ENCODE data around the gene TOP2A.
"Not testable (repeated sequence)": the region's sequence is repeated elsewhere in the genome, so short reads cannot be mapped to it uniquely, and the experiment has no call there.

Gene TOP2A

DNA sequence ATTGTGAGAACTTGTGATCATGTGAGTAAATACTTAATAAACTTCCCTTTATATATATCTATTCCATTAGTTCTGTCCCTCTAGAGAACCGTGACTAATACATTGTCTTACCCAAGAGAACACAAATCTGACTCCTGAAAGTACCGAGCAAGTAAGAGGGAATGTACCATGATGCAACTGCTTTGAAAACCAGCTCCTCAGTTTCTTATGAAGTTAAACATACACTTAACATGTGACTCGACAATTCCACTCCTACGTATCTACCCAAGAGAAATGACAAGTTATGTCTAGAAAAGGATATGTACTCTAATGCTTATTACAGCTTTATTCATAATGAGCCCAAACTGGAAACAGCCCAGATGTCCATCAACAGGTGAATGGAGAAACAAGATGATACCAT lies 44.4 kb downstream of the TOP2A start:
- Histone ChIP-seq H3K9me3 (ENCODE audit: control insufficient read depth, low read length) (no peaks in the 10 kb centered on the region), H3K27ac (no peak overlapping the region), H3K9ac (no peak overlapping the region), H3K27me3 (ENCODE audit: control insufficient read depth, insufficient read depth, low read length) (no peaks in the 10 kb centered on the region), H3K4me2 (ENCODE audit: low read length) (no peak overlapping the region), H3K79me2 (no peaks in the 10 kb centered on the region), H2AFZ (no peak overlapping the region), H3K4me3 (ENCODE audit: low read depth, low read length) (no peak overlapping the region), H3K4me1 (no peaks in the 10 kb centered on the region), H3K36me3 (ENCODE audit: control insufficient read depth, insufficient read depth, low read length) (no peaks in the 10 kb centered on the region)
- no peak for TF ChIP-seq CTCF (IDR thresholded peaks at IDR 0.05)

- not testable (repeated sequence) for H3K27ac ChIP-seq; H3K79me2 ChIP-seq; H3K4me1 ChIP-seq; H3K27me3 ChIP-seq (ENCODE audit: control insufficient read depth, insufficient read depth, low read length); H3K4me3 ChIP-seq (ENCODE audit: low read depth, low read length); H3K9me3 ChIP-seq (ENCODE audit: control insufficient read depth, low read length); H3K4me2 ChIP-seq (ENCODE audit: low read length); H3K36me3 ChIP-seq (ENCODE audit: control insufficient read depth, insufficient read depth, low read length); H2AFZ ChIP-seq; H3K9ac ChIP-seq
Measured at GRCh38 chr17:40372644-40373043, 45.1 kb downstream of the TOP2A start.

DNA sequence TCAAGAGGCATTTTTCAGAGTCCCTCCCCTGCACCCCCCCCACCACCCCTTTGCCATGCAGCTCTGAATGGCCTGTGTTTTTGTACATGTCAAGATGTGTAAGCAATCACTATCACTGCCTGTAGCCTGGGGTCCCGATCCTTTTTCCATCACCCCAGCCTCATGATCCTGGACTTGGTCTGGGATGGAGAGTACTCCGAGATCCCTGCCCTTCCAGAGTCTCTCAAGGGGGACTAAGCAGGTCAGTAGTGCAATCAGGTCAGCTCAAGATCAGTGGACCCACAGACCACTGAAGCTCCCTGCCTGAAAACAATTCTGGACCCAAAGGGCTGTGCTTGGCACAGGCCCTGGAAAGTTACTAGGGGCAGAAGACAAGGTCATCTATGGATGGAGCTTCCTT lies 45.7 kb downstream of the TOP2A start:
- no peaks in the 10 kb centered on the region for H3K27me3 ChIP-seq (ENCODE audit: control insufficient read depth, insufficient read depth, low read length)
- TF ChIP-seq CTCF (IDR thresholded peaks at IDR 0.05) = no peak

GRCh38 chr17:40371261-40371929 lies 46.3 kb downstream of the TOP2A start:
- no peak overlapping the region for H3K4me2 ChIP-seq (ENCODE audit: low read length)
- H3K27ac ChIP-seq = no peak overlapping the region
- no peaks in the 10 kb centered on the region for H3K9me3 ChIP-seq (ENCODE audit: control insufficient read depth, low read length)
- H3K36me3 ChIP-seq (ENCODE audit: control insufficient read depth, insufficient read depth, low read length) = no peaks in the 10 kb centered on the region
- no peak overlapping the region for H3K9ac ChIP-seq
- H3K4me1 ChIP-seq = no peaks in the 10 kb centered on the region
- no peak overlapping the region for H3K4me3 ChIP-seq (ENCODE audit: low read depth, low read length)
- no peak overlapping the region for H2AFZ ChIP-seq
- no peak for TF ChIP-seq CTCF (IDR thresholded peaks at IDR 0.05)
- H3K27me3 ChIP-seq (ENCODE audit: control insufficient read depth, insufficient read depth, low read length) = no peaks in the 10 kb centered on the region
- H3K79me2 ChIP-seq = no peaks in the 10 kb centered on the region

More for the DNA sequence above, 45.7 kb downstream of the TOP2A start:
- H3K4me3 ChIP-seq (ENCODE audit: low read depth, low read length) = no peak overlapping the region
- H3K9me3 ChIP-seq (ENCODE audit: control insufficient read depth, low read length) = no peaks in the 10 kb centered on the region
- no peaks in the 10 kb centered on the region for H3K4me1 ChIP-seq
- no peak overlapping the region for H3K27ac ChIP-seq
- no peak overlapping the region for H3K4me2 ChIP-seq (ENCODE audit: low read length)
- H2AFZ ChIP-seq = no peak overlapping the region
- no peaks in the 10 kb centered on the region for H3K36me3 ChIP-seq (ENCODE audit: control insufficient read depth, insufficient read depth, low read length)
- H3K79me2 ChIP-seq = no peaks in the 10 kb centered on the region
- no peak overlapping the region for H3K9ac ChIP-seq

DNA sequence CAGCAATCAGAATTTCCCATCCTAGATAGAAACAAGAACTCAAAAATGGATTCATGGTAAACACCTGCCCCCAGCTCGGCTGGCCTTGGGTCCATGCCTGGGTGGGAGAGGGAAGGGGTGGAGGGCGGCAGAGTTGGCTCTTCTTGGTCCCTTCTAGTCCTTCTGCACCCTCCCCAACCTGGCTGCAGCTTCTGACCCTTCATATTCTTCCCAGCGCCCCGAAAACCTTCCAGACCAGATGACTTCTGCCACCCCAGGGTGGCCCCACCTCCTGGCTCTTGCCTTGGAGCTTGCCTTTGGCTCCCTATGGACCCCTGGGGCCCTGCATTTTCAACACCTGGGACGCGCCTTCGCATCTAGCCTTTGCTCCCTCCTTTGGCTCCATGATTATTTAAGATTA lies 47.8 kb downstream of the TOP2A start:
- Histone ChIP-seq H3K79me2 (no peaks in the 10 kb centered on the region), H3K27ac (no peak overlapping the region), H3K36me3 (ENCODE audit: control insufficient read depth, insufficient read depth, low read length) (no peaks in the 10 kb centered on the region), H3K9me3 (ENCODE audit: control insufficient read depth, low read length) (no peaks in the 10 kb centered on the region), H3K4me1 (no peaks in the 10 kb centered on the region), H3K4me3 (ENCODE audit: low read depth, low read length) (no peak overlapping the region), H3K4me2 (ENCODE audit: low read length) (no peak overlapping the region), H2AFZ (no peak overlapping the region), H3K9ac (no peak overlapping the region), H3K27me3 (ENCODE audit: control insufficient read depth, insufficient read depth, low read length) (no peaks in the 10 kb centered on the region)
- no peak for TF ChIP-seq CTCF (IDR thresholded peaks at IDR 0.05)

DNA sequence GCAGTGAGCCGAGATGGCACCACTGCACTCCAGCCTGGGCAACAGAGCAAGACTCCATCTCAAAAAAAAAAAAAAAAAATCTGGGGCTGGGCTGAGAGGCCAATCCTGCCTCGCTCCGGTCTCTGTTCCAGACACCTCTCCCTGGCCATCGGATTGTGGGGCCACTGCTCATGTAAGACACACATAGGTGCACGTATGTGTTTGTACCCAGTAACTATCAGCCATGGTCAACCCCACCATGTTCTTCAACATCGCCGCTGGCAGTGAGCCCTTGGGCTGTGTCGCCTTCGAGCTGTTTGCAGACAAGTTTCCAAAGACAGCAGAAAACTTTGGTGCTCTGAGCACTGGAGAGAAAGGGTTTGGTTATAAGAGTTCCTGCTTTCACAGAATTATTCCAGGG lies 50.0 kb downstream of the TOP2A start:
- H3K9ac ChIP-seq; H3K27ac ChIP-seq; H3K4me3 ChIP-seq (ENCODE audit: low read depth, low read length); H3K4me1 ChIP-seq; H3K79me2 ChIP-seq; H2AFZ ChIP-seq; H3K9me3 ChIP-seq (ENCODE audit: control insufficient read depth, low read length); H3K4me2 ChIP-seq (ENCODE audit: low read length); H3K36me3 ChIP-seq (ENCODE audit: control insufficient read depth, insufficient read depth, low read length); H3K27me3 ChIP-seq (ENCODE audit: control insufficient read depth, insufficient read depth, low read length): not testable (repeated sequence)

Measured in parathyroid adenoma (tissue), 2 donors.